DND-41 (cell line): ENCODE measurements around the gene PAX4.

ENCODE experiments used
- ATAC-seq: fragments of 200-7000 bp; cut with Tn5 transposase; 3 replicates; pipeline ENCODE4 v1.9.1; 2021; ENCODE audit warnings: low read depth; ENCODE audit not compliant: insufficient read depth
- DNase-seq: peaks from one replicate; pipeline ENCODE4 v3.0.0-alpha.2; 2020
- H2AFZ ChIP-seq: 2 replicates; pipeline ENCODE4 v1.6.0; 2012; ENCODE audit warnings: low read depth, low read length
- H3K27ac ChIP-seq: 2 replicates; pipeline ENCODE4 v1.5.1; 2012; ENCODE audit warnings: low read length, inconsistent platforms
- H3K27me3 ChIP-seq: fragments of 200-600 bp; sonication (generic); 2 replicates; pipeline ENCODE4 v1.6.0; 2012; ENCODE audit warnings: low read length, mild to moderate bottlenecking, inconsistent platforms; ENCODE audit not compliant: insufficient read depth, poor library complexity
- H3K36me3 ChIP-seq: 2 replicates; pipeline ENCODE4 v1.5.1; 2012; ENCODE audit warnings: low read length, inconsistent platforms; ENCODE audit not compliant: insufficient read depth
- H3K4me1 ChIP-seq: 2 replicates; pipeline ENCODE4 v1.5.1; 2012; ENCODE audit warnings: mild to moderate bottlenecking, low read length; ENCODE audit not compliant: insufficient read depth
- H3K4me2 ChIP-seq: 2 replicates; pipeline ENCODE4 v1.6.0; 2012; ENCODE audit warnings: mild to moderate bottlenecking, moderate library complexity, low read length, inconsistent platforms; ENCODE audit not compliant: insufficient read depth
- H3K4me3 ChIP-seq, 2 experiments: fragments of 200-600 bp in 1 of 2; shearing (Covaris generic) in 1 of 2; 2 replicates each; pipeline ENCODE4 v1.5.1; 2012 to 2016; ENCODE audit warnings: inconsistent platforms in 2 of 2, low read length in 2 of 2, mild to moderate bottlenecking in 2 of 2, low read depth in 1 of 2, moderate library complexity in 1 of 2
- H3K79me2 ChIP-seq: 2 replicates; pipeline ENCODE4 v1.6.0; 2012; ENCODE audit warnings: low read length, inconsistent platforms; ENCODE audit not compliant: insufficient read depth
- H3K9ac ChIP-seq: 2 replicates; pipeline ENCODE4 v1.6.0; 2012; ENCODE audit warnings: low read depth, mild to moderate bottlenecking, inconsistent platforms, low read length, moderate library complexity
- H3K9me3 ChIP-seq: 2 replicates; pipeline ENCODE4 v1.5.1; 2012; ENCODE audit warnings: low read length, moderate library complexity, mild to moderate bottlenecking, inconsistent platforms; ENCODE audit not compliant: insufficient read depth, severe bottlenecking
- H4K20me1 ChIP-seq: 2 replicates; pipeline ENCODE4 v1.6.0; 2012; ENCODE audit warnings: low read length; ENCODE audit not compliant: insufficient read depth
- CTCF ChIP-seq: IDR thresholded peaks from 2 replicates; pipeline ENCODE4 v1.5.1; 2012; ENCODE audit warnings: borderline replicate concordance, low read length, moderate library complexity, mild to moderate bottlenecking; ENCODE audit not compliant: poor library complexity, severe bottlenecking; ENCODE audit errors: extremely low read depth
- EZH2 ChIP-seq: IDR thresholded peaks from 3 replicates; pipeline ENCODE4 v1.6.1; 2012; ENCODE audit warnings: borderline replicate concordance, low read depth, mild to moderate bottlenecking, moderate library complexity, low read length, inconsistent platforms; ENCODE audit not compliant: severe bottlenecking

PAX4 gene

GRCh38 chr7:127618042-127618441 is at the start of gene PAX4:
TSS of gene PAX4 (minus strand) at chr7:127618142. CDS start at chr7:127615928, 2,214 bp downstream.
- Histone ChIP-seq H3K36me3 (no peaks in the 10 kb centered on the region), H3K79me2 (no peaks in the 10 kb centered on the region), H3K9ac (no peak within 1 kb of the TSS), H3K4me2 (no peak within 1 kb of the TSS), H2AFZ (no peak within 1 kb of the TSS), H3K27ac (no peak within 1 kb of the TSS), H4K20me1 (no peaks in the 10 kb centered on the region), H3K9me3 (no peaks in the 10 kb centered on the region), H3K4me1 (no peaks in the 10 kb centered on the region), H3K27me3 (peaks cover 55% of the 10 kb centered on the region), H3K4me3 (no peak within 1 kb of the TSS)
- TF ChIP-seq CTCF: no peak
- TF ChIP-seq EZH2: no peak
- no peak for DNase-seq
- no peak for ATAC-seq

DNA sequence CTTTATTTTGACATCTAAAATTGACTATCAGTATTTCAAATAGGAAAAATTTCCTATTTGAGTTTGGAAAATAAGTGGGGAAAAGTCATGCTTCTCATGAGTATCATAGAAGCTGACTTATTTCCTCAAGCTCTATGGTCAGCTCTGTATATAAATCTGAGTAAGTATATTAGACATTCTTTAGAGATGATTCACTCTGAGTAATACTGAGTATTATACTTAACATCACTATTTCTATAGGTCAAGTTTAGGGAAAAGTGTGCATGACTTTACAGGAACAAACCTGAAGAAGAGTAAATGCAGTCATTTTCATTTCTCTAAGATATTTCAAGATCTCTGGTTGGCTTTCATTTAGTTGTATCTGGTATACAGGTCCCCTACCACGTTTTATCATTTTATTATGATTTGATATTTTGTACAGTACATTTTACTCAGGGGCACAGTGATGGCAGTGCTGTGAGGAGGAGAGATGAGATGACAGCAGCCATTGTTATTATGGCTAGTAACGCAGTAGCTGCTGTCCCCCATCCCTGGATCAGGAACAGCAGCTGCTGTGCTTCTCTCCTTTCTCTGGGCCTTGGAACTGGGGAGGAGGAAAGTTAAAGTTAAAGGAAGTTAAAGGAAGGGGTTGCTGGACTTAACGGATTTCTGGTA is 49.2 kb upstream of the PAX4 start:
- H3K27me3 ChIP-seq: no peaks in the 10 kb centered on the region
- H3K9ac ChIP-seq: no peak overlapping the region
- no peak overlapping the region for H3K4me3 ChIP-seq
- ATAC-seq (no peak), DNase-seq (no peak)
- no peak overlapping the region for H2AFZ ChIP-seq
- H3K4me2 ChIP-seq: no peak overlapping the region
- TF ChIP-seq EZH2: no peak
- no peak for TF ChIP-seq CTCF
- peaks cover 47% of the 10 kb centered on the region for H4K20me1 ChIP-seq
- H3K4me1 ChIP-seq: no peaks in the 10 kb centered on the region
- H3K79me2 ChIP-seq: peaks cover 96% of the 10 kb centered on the region
- H3K27ac ChIP-seq: no peak overlapping the region
- H3K36me3 ChIP-seq: peaks cover 28% of the 10 kb centered on the region
- no peaks in the 10 kb centered on the region for H3K9me3 ChIP-seq

DNA sequence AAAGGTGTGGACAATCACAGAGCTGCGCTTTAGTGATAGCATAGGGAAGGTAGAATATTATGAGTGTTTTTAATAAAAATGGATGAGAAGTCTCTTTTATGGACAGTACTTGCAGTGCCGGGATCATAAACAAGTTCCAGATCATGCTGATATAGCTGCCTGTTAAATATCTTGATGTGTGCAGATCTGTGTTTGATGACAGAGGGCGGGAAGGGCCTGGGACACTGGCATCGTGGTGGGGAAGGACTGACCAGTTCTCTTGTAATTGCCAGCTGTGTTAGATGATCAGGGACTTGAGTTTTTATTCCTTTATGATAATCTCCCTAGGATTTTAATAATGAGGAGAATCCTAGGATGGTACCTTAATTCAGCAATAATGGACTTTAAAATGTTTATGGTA is 48.7 kb upstream of the PAX4 start:
- no peak overlapping the region for H3K9ac ChIP-seq
- no peaks in the 10 kb centered on the region for H3K4me1 ChIP-seq

More for the DNA sequence above, 48.7 kb upstream of the PAX4 start:
- Histone ChIP-seq H3K36me3 (peaks cover 28% of the 10 kb centered on the region), H2AFZ (no peak overlapping the region), H3K4me2 (no peak overlapping the region), H4K20me1 (peaks cover 47% of the 10 kb centered on the region), H3K9me3 (no peaks in the 10 kb centered on the region), H3K4me3 (no peak overlapping the region), H3K27me3 (no peaks in the 10 kb centered on the region), H3K79me2 (peaks cover 96% of the 10 kb centered on the region), H3K27ac (no peak overlapping the region)
- ATAC-seq (no peak), DNase-seq (no peak)
- TF ChIP-seq EZH2 (no peak), CTCF (no peak)
